WERI-Rb-1 (cell line): Measurements from ENCODE around the gene ZNF576.

ENCODE experiments used
- DNase-seq: peaks from one replicate; pipeline ENCODE4 v3.0.0-alpha.2; 2020
- H3K27ac ChIP-seq: fragments of 250-450 bp; sonication (Bioruptor Pico); 2 replicates; pipeline ENCODE4 v1.5.1; 2020; ENCODE audit warnings: mild to moderate bottlenecking, moderate library complexity
- H3K27me3 ChIP-seq: fragments of 250-450 bp; sonication (Bioruptor Pico); 2 replicates; pipeline ENCODE4 v1.5.1; 2021; ENCODE audit warnings: mild to moderate bottlenecking, low read depth, moderate library complexity; ENCODE audit not compliant: insufficient read depth, severe bottlenecking
- H3K36me3 ChIP-seq: fragments of 250-450 bp; sonication (Bioruptor Pico); 2 replicates; pipeline ENCODE4 v1.5.1; 2020; ENCODE audit warnings: mild to moderate bottlenecking, moderate library complexity
- H3K4me3 ChIP-seq: 2 replicates; pipeline ENCODE4 v1.5.1; 2011; ENCODE audit warnings: low read depth, mild to moderate bottlenecking, control low read depth, low read length
- H3K9me3 ChIP-seq: fragments of 250-450 bp; sonication (Bioruptor Pico); 2 replicates; pipeline ENCODE4 v1.5.1; 2021; ENCODE audit warnings: mild to moderate bottlenecking, moderate library complexity; ENCODE audit not compliant: severe bottlenecking
- TF ChIP-seq, protein P1 (sequence below): IDR thresholded peaks from 2 replicates; pipeline ENCODE4 v1.5.1; 2011; ENCODE audit warnings: low read depth, mild to moderate bottlenecking, control low read depth, inconsistent platforms, low read length

The ZNF576 gene

DNA sequence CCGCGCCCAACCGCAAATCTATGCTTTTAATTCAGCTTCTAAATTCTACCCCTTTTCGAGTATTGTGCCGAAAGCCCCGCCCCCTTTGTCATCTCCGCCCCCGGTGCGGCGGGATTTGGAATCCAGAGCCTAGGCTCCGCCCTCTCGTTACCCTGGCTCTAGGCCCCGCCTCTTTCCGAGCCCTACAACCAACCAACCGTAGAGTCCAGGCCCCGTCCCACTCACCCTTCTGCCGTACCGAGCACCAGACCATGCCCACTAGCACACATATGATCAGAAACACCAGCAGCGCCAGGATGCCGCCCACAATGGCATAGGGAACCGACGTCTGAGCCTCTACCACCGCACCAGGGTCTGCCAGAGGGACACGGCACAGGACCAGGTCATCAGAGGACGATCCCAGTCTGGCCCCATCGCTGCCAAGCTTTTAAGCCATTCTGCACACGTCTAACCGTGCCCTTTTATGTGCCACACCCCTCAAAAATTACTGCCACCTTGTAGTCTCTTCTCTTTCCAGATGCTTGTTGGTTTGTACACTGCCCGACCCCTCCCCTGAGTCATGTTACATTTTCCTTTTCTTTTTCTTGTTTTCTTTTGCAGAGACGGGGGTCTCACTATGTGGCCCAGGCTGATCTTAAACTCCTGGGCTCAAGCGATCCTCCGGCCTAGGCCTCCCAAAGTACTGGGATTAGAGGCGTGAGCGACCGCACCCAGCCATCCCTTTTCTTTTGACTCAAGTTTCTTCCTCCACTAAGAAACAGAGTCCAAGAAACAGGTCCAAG is 27.7 kb downstream of the ZNF576 start:
- peaks cover 24% of the 10 kb centered on the region for H3K36me3 ChIP-seq
- H3K27ac ChIP-seq = no peak overlapping the region
- TF ChIP-seq, protein P1, sequence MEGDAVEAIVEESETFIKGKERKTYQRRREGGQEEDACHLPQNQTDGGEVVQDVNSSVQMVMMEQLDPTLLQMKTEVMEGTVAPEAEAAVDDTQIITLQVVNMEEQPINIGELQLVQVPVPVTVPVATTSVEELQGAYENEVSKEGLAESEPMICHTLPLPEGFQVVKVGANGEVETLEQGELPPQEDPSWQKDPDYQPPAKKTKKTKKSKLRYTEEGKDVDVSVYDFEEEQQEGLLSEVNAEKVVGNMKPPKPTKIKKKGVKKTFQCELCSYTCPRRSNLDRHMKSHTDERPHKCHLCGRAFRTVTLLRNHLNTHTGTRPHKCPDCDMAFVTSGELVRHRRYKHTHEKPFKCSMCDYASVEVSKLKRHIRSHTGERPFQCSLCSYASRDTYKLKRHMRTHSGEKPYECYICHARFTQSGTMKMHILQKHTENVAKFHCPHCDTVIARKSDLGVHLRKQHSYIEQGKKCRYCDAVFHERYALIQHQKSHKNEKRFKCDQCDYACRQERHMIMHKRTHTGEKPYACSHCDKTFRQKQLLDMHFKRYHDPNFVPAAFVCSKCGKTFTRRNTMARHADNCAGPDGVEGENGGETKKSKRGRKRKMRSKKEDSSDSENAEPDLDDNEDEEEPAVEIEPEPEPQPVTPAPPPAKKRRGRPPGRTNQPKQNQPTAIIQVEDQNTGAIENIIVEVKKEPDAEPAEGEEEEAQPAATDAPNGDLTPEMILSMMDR = no peak
- no peak overlapping the region for H3K4me3 ChIP-seq
- H3K27me3 ChIP-seq = no peaks in the 10 kb centered on the region
- no peak for DNase-seq
- no peaks in the 10 kb centered on the region for H3K9me3 ChIP-seq

GRCh38 chr19:43624933-43625332 is 28.5 kb downstream of the ZNF576 start:
- Histone ChIP-seq H3K9me3 (no peaks in the 10 kb centered on the region), H3K36me3 (peaks cover 24% of the 10 kb centered on the region), H3K27me3 (no peaks in the 10 kb centered on the region), H3K4me3 (no peak overlapping the region), H3K27ac (no peak overlapping the region)
- TF ChIP-seq, protein P1 = no peak
- peak; percentile 29 for DNase-seq

DNA sequence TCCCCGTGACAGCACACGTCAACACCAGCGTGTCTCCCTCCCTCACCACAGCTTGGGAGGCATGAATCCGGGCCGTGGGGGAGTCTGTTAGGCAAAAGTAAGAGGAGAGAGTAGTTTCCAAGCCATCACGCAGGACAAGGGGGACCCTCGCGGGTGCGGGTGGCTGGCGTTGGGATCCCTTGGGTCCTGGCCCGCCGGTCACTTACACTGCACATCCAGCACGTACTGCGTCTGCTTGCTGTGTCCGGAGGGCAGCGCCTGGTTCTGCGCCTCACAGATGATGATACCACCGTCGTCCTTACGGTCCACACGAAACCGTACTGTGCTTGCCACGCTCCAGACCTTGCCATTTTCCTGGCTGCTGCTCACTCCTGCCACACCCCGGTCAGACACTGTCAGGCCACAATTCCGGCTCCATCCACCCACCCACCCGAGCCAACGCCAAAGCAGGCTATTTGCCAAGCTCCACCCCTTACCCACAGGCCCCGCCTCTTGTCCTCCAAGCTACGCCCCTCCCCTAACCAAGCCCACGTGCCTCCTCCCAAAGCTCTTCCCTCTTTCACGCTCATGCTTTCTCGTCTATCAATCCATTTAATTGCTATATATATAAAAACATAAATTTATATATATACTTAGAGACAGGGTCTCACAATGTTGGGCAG is 29.7 kb downstream of the ZNF576 start:
- no peak for DNase-seq
- H3K27me3 ChIP-seq = no peaks in the 10 kb centered on the region
- no peak overlapping the region for H3K27ac ChIP-seq
- peaks cover 24% of the 10 kb centered on the region for H3K36me3 ChIP-seq
- TF ChIP-seq, protein P1 = no peak
- no peaks in the 10 kb centered on the region for H3K9me3 ChIP-seq
- H3K4me3 ChIP-seq = no peak overlapping the region

DNA sequence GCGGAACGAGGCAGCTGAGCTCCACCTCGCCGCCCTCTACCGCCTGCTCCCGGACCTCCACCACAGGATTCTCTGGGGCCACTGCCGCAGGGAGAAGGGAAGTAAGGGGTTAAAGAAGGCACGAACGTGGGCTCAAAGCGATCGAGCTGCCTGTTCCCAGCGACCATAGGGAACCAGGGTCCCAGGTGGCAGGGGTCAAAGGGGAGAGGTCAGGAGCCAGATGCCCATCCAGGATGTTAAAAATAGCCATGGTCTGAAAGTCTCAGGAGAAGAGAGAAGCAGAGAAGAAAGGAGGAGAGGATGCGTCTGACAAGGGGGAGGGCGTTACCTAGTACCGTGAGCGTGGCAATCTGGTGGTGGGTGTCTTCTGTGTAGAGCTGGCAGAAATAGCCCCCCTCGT is 30.4 kb downstream of the ZNF576 start:
- TF ChIP-seq, protein P1 = no peak
- no peaks in the 10 kb centered on the region for H3K9me3 ChIP-seq
- no peak for DNase-seq
- no peak overlapping the region for H3K4me3 ChIP-seq
- no peak overlapping the region for H3K27ac ChIP-seq
- peaks cover 24% of the 10 kb centered on the region for H3K36me3 ChIP-seq
- H3K27me3 ChIP-seq = no peaks in the 10 kb centered on the region

DNA sequence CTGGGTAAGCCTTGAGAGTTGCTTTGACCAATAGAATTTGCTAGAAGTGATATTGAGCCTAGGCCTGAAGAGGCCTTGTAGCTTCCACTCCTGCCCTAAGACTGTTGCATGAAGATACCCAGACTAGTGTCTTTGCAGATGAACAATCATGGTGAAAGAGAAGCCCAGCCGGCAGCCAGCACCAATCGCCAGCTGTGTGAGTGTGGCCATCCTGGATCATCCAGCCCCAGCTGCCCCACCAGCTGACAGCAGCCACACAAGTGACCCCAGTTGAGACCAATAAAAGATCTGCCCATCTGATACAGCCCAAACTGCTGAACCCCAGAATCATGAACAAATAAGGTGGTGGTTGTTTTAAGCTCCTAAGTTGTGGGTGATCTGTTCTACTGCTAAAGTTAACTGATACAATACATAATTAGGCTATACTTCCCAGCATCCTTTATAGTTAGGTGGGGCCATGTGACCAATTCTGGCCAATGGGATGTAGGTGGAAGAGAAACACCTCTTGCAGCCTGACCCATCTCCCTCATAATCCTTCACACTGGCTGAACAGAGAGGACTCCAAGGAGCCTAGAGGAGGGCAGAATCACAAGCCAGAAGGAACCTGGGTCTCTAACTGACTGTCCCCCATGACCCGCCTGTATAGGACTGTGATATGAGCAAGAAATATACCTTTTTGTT is 32.4 kb downstream of the ZNF576 start:
- DNase-seq = no peak
- Histone ChIP-seq H3K27ac (no peak overlapping the region), H3K9me3 (no peaks in the 10 kb centered on the region), H3K36me3 (peaks cover 16% of the 10 kb centered on the region), H3K27me3 (no peaks in the 10 kb centered on the region), H3K4me3 (no peak overlapping the region)
- TF ChIP-seq, protein P1 = no peak
